Thoracic aorta (tissue), 2 donors: ENCODE results near the gene SLC16A8. TPM values are rescaled to one million over a fixed set of nuclear protein-coding genes. Genes with fewer than 3 reads are reported as not detected.

ENCODE experiments used
- ATAC-seq: fragments of 150-250 bp; one replicate; pipeline ENCODE4 v1.8.0; 2017; ENCODE audit warnings: low read depth; ENCODE audit not compliant: insufficient number of reproducible peaks, low FRiP score
- DNase-seq: peaks from one replicate; pipeline ENCODE4 v3.0.0-alpha.2; 2020; ENCODE audit warnings: low spot score
- H3K27ac ChIP-seq, 2 donors: fragments of 200-600 bp; sonication (generic); 1 replicate in 1 of 2; 2 replicates in 1 of 2; pipeline ENCODE4 v1.5.1; 2016; ENCODE audit warnings: mild to moderate bottlenecking in 2 of 2, moderate library complexity in 2 of 2
- H3K27me3 ChIP-seq: fragments of 200-600 bp; sonication (generic); replicated peaks from 2 replicates; pipeline ENCODE4 v1.6.0; 2016; ENCODE audit warnings: mild to moderate bottlenecking; ENCODE audit not compliant: insufficient read depth
- H3K36me3 ChIP-seq: fragments of 200-600 bp; sonication (generic); one replicate; pipeline ENCODE4 v1.5.1; 2016
- H3K4me1 ChIP-seq, 2 donors: fragments of 200-600 bp; sonication (generic); 1 replicate in 1 of 2; 2 replicates in 1 of 2; pipeline versions ENCODE4 v1.5.1 to v1.6.0; 2016; ENCODE audit warnings: low read depth in 2 of 2, mild to moderate bottlenecking in 1 of 2; ENCODE audit not compliant: control insufficient read depth in 1 of 2
- H3K4me3 ChIP-seq: fragments of 200-600 bp; sonication (generic); 2 replicates; pipeline ENCODE4 v1.5.1; 2016; ENCODE audit warnings: mild to moderate bottlenecking
- H3K9me3 ChIP-seq: fragments of 200-600 bp; sonication (generic); 2 replicates; pipeline ENCODE4 v1.5.1; 2016
- CTCF ChIP-seq: fragments of 200-600 bp; sonication (generic); IDR thresholded peaks from one replicate; pipeline ENCODE4 v1.5.1; 2019; ENCODE audit warnings: antibody characterized with exemption
- total RNA-seq, 2 donors: library from RNA; depleted of rRNA; stranded (reverse); fragments of >200 nt; gene quantifications; one replicate each; pipeline versions ENCODE4 v1.1.0 to v1.2.3, GENCODE V29; 2016

SLC16A8 gene
- total RNA-seq, 2 donors from 2014 or later = 1.2 to 1.5 TPM

- Histone ChIP-seq H3K36me3 (no peaks in the 10 kb centered on the region), H3K4me3 (no peak overlapping the region), H3K27ac (no peak overlapping the region), H3K27me3 (no peaks in the 10 kb centered on the region), H3K9me3 (no peaks in the 10 kb centered on the region), H3K4me1 (peaks cover 4 to 5% of the 10 kb centered on the region in 2 donors)
- TF ChIP-seq CTCF = no peak
- no peak for ATAC-seq
- no peak for DNase-seq
Measured at GRCh38 chr22:38028344-38029130, 55.4 kb downstream of the SLC16A8 start.

Other genes with a start within 250 kb of the SLC16A8 start
- 10 to 100 TPM; 33.0 to 45.1 TPM for gene ANKRD54, start 239.8 kb downstream of the SLC16A8 start, total RNA-seq
- gene EIF3L, start 234.8 kb downstream of the SLC16A8 start, total RNA-seq = 100 to 1,000 TPM; 224 to 226 TPM
- 10 to 100 TPM; 16.8 to 49.3 TPM for gene MICALL1, start 177.9 kb downstream of the SLC16A8 start, total RNA-seq
- not detected for gene C22orf23, start 130.6 kb downstream of the SLC16A8 start, total RNA-seq
- 10 to 100 TPM; 37.9 to 93.1 TPM for gene POLR2F, start 130.5 kb downstream of the SLC16A8 start, total RNA-seq
- gene SOX10, start 99.6 kb downstream of the SLC16A8 start, total RNA-seq = under 1 TPM; 0.49 to 0.95 TPM
- 10 to 100 TPM; 33.9 to 56.2 TPM for gene PICK1, start 26.8 kb downstream of the SLC16A8 start, total RNA-seq
- gene BAIAP2L2, start 26.5 kb upstream of the SLC16A8 start, total RNA-seq = 1 to 10 TPM in 1 of 2 donors, not detected in 1; 2.5 TPM
- 10 to 100 TPM; 27.4 to 50.4 TPM for gene PLA2G6, start 97.6 kb upstream of the SLC16A8 start, total RNA-seq
- 100 to 1,000 TPM in 1 of 2 donors, 10 to 100 TPM in 1; 97.6 to 111 TPM for gene MAFF, start 117.8 kb upstream of the SLC16A8 start, total RNA-seq
- 100 to 1,000 TPM; 134 to 254 TPM for gene TMEM184B, start 188.8 kb upstream of the SLC16A8 start, total RNA-seq
- 100 to 1,000 TPM in 1 of 2 donors, 10 to 100 TPM in 1; 98.1 to 140 TPM for gene CSNK1E, start 233.2 kb upstream of the SLC16A8 start, total RNA-seq